Upper lobe of right lung (tissue), 1 donor: Measurements from ENCODE around the gene NLN. TPM values are rescaled to one million over a fixed set of nuclear protein-coding genes. Genes with fewer than 3 reads are reported as not detected.
A peak's percentile ranks its signal among the peaks of the same experiment; 100 is the strongest.

ENCODE experiments used
- ATAC-seq: fragments of 200-7000 bp; cut with Tn5 transposase; one replicate; pipeline ENCODE4 v1.9.1; 2020; ENCODE audit warnings: mild to moderate bottlenecking, moderate library complexity
- DNase-seq: peaks from one replicate; pipeline ENCODE4 v3.0.0-alpha.2; 2020
- H3K27ac ChIP-seq: fragments of 200-600 bp; one replicate; pipeline ENCODE4 v1.8.0; 2022
- H3K27me3 ChIP-seq: fragments of 200-600 bp; one replicate; pipeline ENCODE4 v1.8.0; 2022; ENCODE audit warnings: mild to moderate bottlenecking
- H3K36me3 ChIP-seq: fragments of 200-600 bp; one replicate; pipeline ENCODE4 v1.8.0; 2022
- H3K4me1 ChIP-seq: fragments of 200-600 bp; one replicate; pipeline ENCODE4 v1.8.0; 2022
- H3K4me3 ChIP-seq: fragments of 200-600 bp; one replicate; pipeline ENCODE4 v1.8.0; 2022; ENCODE audit warnings: mild to moderate bottlenecking
- H3K9me3 ChIP-seq: fragments of 200-600 bp; one replicate; pipeline ENCODE4 v1.8.0; 2022
- intact Hi-C: fragments of 100-400 bp; cut with DNase I; formaldehyde crosslinking; loops from one replicate; pipeline ENCODE4 v1.11.0; 2022
- total RNA-seq: library from RNA; stranded (reverse); fragmentation: NEBNext Ultra II Directional; extraction: Animal tissue kit (Norgen Biotek cat#: 25700); gene quantifications from one replicate; pipeline ENCODE4 v1.2.1, GENCODE V29; 2021
- TF ChIP-seq, protein P1 (sequence below): fragments of 200-600 bp; IDR thresholded peaks from one replicate; pipeline ENCODE4 v1.8.0; 2022; ENCODE audit warnings: antibody characterized with exemption
- donor health status: DM: no; HTN: yes; CAD: no; lungs with severe emphysema.

NLN gene
- total RNA-seq, 1 donor from 2014 or later = 15.8 TPM

DNA sequence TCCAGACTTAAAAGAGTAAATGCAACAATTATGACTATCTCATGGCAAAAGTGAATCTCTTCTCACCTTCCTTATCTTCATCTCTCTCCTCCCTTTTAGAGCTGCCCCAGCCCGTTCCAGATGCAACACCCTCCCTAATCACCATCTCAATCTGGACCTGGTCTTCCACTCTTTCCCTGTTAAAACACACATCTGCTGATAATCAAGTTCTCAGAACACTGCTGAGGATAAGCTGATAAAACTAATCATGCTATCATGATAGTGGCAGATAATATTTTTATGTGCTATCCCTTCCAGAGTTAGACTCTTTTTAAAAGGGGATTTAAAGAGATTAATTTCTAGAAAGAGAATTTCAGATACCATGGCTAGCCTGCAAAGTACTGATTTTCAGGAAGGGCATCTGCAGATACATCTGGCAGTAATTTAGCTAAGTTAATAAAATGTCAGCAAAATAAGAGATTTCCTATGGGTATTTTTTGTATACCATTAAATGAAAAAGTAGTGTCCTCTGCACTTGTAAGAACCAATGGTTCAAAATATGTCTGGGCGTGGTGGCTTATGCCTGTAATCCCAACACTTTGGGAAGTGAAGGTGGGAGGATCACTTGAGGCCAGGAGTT is 17.3 kb upstream of the NLN start:
- no peaks in the 10 kb centered on the region for H3K27me3 ChIP-seq
- no peak overlapping the region for H3K27ac ChIP-seq
- intact Hi-C loops = no loop called here
- H3K4me1 ChIP-seq = no peaks in the 10 kb centered on the region
- H3K36me3 ChIP-seq = peaks cover 25% of the 10 kb centered on the region
- H3K9me3 ChIP-seq = no peaks in the 10 kb centered on the region
- DNase-seq (no peak), ATAC-seq (no peak)
- no peak overlapping the region for H3K4me3 ChIP-seq
- TF ChIP-seq, protein P1, sequence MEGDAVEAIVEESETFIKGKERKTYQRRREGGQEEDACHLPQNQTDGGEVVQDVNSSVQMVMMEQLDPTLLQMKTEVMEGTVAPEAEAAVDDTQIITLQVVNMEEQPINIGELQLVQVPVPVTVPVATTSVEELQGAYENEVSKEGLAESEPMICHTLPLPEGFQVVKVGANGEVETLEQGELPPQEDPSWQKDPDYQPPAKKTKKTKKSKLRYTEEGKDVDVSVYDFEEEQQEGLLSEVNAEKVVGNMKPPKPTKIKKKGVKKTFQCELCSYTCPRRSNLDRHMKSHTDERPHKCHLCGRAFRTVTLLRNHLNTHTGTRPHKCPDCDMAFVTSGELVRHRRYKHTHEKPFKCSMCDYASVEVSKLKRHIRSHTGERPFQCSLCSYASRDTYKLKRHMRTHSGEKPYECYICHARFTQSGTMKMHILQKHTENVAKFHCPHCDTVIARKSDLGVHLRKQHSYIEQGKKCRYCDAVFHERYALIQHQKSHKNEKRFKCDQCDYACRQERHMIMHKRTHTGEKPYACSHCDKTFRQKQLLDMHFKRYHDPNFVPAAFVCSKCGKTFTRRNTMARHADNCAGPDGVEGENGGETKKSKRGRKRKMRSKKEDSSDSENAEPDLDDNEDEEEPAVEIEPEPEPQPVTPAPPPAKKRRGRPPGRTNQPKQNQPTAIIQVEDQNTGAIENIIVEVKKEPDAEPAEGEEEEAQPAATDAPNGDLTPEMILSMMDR = no peak

- no peaks in the 10 kb centered on the region for H3K27me3 ChIP-seq
- ATAC-seq = no peak
- no peaks in the 10 kb centered on the region for H3K9me3 ChIP-seq
- intact Hi-C loops = no loop called here
- TF ChIP-seq, protein P1 = no peak
- H3K4me3 ChIP-seq = no peak overlapping the region
- peaks cover 35% of the 10 kb centered on the region for H3K36me3 ChIP-seq
- no peaks in the 10 kb centered on the region for H3K4me1 ChIP-seq
- H3K27ac ChIP-seq = no peak overlapping the region
- DNase-seq = no peak
Measured at GRCh38 chr5:65707663-65708062, 14.3 kb upstream of the NLN start.

DNA sequence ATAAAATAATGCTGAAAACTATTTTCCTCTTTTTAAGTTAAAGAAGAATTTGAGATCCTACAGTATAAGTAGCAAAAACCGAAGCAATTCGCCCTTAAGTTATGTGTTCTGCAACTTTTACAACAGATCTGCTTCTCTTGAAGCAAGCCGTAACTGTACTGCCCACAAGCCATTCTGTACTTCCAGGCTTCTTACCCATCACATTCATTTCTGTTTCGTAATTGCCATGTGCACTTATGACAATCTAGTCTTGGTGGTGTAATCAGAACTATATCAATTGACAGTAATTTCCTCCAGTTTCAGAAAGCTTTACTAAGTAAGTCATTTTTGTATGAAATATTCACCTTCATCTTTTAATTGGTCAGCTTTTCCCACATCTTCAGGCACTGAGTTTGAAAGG is 13.9 kb upstream of the NLN start:
- intact Hi-C loops = no loop called here
- ATAC-seq (no peak), DNase-seq (no peak)
- no peaks in the 10 kb centered on the region for H3K27me3 ChIP-seq
- no peaks in the 10 kb centered on the region for H3K4me1 ChIP-seq
- no peaks in the 10 kb centered on the region for H3K9me3 ChIP-seq
- TF ChIP-seq, protein P1 = no peak
- H3K27ac ChIP-seq = no peak overlapping the region
- no peak overlapping the region for H3K4me3 ChIP-seq
- H3K36me3 ChIP-seq = peaks cover 34% of the 10 kb centered on the region

DNA sequence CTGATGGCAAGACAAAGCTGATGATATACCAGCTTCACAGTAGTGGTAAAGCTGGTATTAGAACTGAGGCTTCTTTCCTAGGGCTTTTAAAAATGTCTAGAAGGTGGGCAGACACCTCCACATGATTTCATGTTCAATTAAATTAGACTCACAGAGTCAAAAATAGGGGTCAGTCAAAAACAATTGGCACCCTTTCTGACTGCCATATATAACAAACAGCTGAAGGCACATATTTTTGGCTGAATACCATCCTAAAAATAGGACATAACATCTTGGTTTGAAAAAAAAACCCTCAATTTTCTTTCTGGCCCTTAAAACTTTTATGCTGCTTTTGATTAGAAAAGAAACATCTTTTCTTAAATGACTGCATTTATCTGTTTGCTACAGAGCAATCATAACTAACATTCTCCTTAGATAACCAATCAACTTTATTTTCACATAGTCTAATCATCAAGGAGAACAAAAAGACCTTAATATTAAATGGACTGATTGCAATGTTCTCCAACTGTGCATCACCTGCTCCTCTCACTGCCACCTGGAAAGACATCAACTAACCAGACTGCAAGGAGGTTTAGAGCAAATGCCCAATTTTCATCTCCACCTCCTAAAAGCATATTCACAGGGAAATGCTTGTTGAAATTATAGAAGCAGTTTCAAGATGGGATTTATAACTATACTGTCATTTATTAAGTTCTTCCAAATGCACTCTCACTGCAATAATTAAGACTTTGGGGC is 3.3 kb upstream of the NLN start:
- Histone ChIP-seq H3K4me1 (no peaks in the 10 kb centered on the region), H3K36me3 (peaks cover 7% of the 10 kb centered on the region), H3K27me3 (no peaks in the 10 kb centered on the region), H3K4me3 (no peak overlapping the region), H3K27ac (no peak overlapping the region), H3K9me3 (no peaks in the 10 kb centered on the region)
- intact Hi-C loops = no loop called here
- DNase-seq = no peak
- TF ChIP-seq, protein P1 = no peak
- ATAC-seq = no peak

DNA sequence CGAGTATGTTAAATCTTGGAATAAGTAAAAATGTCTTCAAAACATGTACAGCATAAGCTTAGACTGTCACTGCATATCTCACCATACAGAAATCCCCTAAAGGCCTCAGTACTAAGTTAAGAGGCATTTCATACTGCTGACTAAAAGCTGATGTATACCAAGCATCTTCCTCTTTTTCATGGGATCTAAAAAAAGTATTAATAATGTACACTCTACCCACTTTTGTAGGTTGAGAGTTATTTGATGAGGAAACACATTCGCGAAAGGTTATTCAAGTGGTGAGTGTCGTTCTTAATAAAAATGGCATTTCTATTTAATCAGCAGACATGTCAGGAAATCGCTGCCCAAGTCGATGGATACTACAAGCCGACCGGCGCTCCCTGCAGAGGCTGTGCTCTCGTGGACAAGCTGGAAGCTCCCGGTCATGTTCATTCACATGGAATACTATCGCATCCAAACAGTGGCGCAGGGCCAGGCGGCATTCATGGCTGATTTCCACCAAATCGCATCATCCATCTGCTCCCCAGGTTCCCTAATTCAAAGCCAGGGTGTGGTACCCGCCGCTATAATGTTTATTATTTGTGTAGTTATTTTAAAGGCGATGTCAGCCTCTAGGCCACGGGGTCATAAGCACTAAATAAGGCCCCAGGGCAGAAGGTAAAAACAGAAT is 820 bp upstream of the NLN start:
- H3K27ac ChIP-seq = peak overlapping the region; percentile 84
- intact Hi-C loops = no loop called here
- peak overlapping the region; percentile 91 for H3K4me3 ChIP-seq
- H3K9me3 ChIP-seq = no peaks in the 10 kb centered on the region
- ATAC-seq = peak; percentile 5
- peak; percentile 69 for DNase-seq
- peaks cover 7% of the 10 kb centered on the region for H3K36me3 ChIP-seq
- no peaks in the 10 kb centered on the region for H3K4me1 ChIP-seq
- TF ChIP-seq, protein P1 = no peak
- no peaks in the 10 kb centered on the region for H3K27me3 ChIP-seq
